Body of pancreas (tissue), 4 donors: ENCODE results near the gene TFDP2.

Source experiments
- CTCF ChIP-seq, 7 experiments: fragments of 450-650 bp in 4 of 7; fragments of 200-600 bp in 3 of 7; sonication (generic) in 3 of 7; IDR thresholded peaks; one replicate each; pipeline ENCODE4 v1.5.1; 2016 to 2019; ENCODE audit warnings: antibody characterized with exemption in 7 of 7
- POLR2A ChIP-seq, 3 donors: fragments of 450-650 bp; IDR thresholded peaks; one replicate each; pipeline ENCODE4 v1.6.1; 2016; ENCODE audit warnings: antibody characterized with exemption in 3 of 3, mild to moderate bottlenecking in 2 of 3

GRCh38 chr3:141972399-141972798, 176.9 kb downstream of the TFDP2 start:
- TF ChIP-seq CTCF (IDR thresholded peaks at IDR 0.05) (no peak), POLR2A (IDR thresholded peaks at IDR 0.05) (no peak)
